Progenitor cell of endocrine pancreas (in vitro differentiated cells): ENCODE data around the gene TBC1D22B. TPM values are rescaled to one million over a fixed set of nuclear protein-coding genes. Genes with fewer than 3 reads are reported as not detected.

Source experiments
- DNase-seq: peaks from one replicate; pipeline ENCODE4 v3.0.0; 2021; ENCODE audit warnings: low spot score; ENCODE audit not compliant: unreplicated experiment
- H3K27ac Mint-ChIP-seq: 2 replicates; pipeline ENCODE4 v1.8.0; 2021; ENCODE audit warnings: mild to moderate bottlenecking, moderate library complexity, mixed read lengths
- H3K27me3 Mint-ChIP-seq: 2 replicates; pipeline ENCODE4 v1.8.0; 2021; ENCODE audit warnings: mixed read lengths
- H3K36me3 Mint-ChIP-seq: 2 replicates; pipeline ENCODE4 v1.8.0; 2022; ENCODE audit warnings: mixed read lengths; ENCODE audit not compliant: insufficient read depth
- H3K4me1 Mint-ChIP-seq: 2 replicates; pipeline ENCODE4 v1.8.0; 2021; ENCODE audit warnings: low read depth, mixed read lengths
- H3K4me3 Mint-ChIP-seq: 2 replicates; pipeline ENCODE4 v1.8.0; 2021; ENCODE audit warnings: low read depth, mild to moderate bottlenecking, moderate library complexity, mixed read lengths
- H3K9me3 Mint-ChIP-seq: 2 replicates; pipeline ENCODE4 v1.8.0; 2021; ENCODE audit warnings: low read depth, mixed read lengths
- total RNA-seq: library from RNA; stranded (reverse); gene quantifications from 2 replicates; pipeline ENCODE4 v1.2.1, GENCODE V29; 2021
- TF ChIP-seq, protein P1 (sequence below): fragments of 200-600 bp; sonication (generic); IDR thresholded peaks from one replicate; pipeline ENCODE4 v1.5.0; 2021; ENCODE audit warnings: antibody characterized with exemption, mild to moderate bottlenecking; ENCODE audit not compliant: unreplicated experiment

TBC1D22B gene
- total RNA-seq, 1 donor from 2014 or later: 17.1 TPM

- H3K36me3 Mint-ChIP-seq: no peaks in the 10 kb centered on the region
- H3K27ac Mint-ChIP-seq: no peak overlapping the region
- H3K9me3 Mint-ChIP-seq: no peaks in the 10 kb centered on the region
These were observed 24.0 kb upstream of the TBC1D22B start for GRCh38 chr6:37233541-37233940.

GRCh38 chr6:37236921-37237320 is 20.7 kb upstream of the TBC1D22B start:
- Mint-ChIP-seq H3K4me3 (no peak overlapping the region), H3K36me3 (no peaks in the 10 kb centered on the region), H3K27ac (no peak overlapping the region), H3K27me3 (no peaks in the 10 kb centered on the region), H3K9me3 (no peaks in the 10 kb centered on the region), H3K4me1 (peaks cover 6% of the 10 kb centered on the region)
- TF ChIP-seq, protein P1, sequence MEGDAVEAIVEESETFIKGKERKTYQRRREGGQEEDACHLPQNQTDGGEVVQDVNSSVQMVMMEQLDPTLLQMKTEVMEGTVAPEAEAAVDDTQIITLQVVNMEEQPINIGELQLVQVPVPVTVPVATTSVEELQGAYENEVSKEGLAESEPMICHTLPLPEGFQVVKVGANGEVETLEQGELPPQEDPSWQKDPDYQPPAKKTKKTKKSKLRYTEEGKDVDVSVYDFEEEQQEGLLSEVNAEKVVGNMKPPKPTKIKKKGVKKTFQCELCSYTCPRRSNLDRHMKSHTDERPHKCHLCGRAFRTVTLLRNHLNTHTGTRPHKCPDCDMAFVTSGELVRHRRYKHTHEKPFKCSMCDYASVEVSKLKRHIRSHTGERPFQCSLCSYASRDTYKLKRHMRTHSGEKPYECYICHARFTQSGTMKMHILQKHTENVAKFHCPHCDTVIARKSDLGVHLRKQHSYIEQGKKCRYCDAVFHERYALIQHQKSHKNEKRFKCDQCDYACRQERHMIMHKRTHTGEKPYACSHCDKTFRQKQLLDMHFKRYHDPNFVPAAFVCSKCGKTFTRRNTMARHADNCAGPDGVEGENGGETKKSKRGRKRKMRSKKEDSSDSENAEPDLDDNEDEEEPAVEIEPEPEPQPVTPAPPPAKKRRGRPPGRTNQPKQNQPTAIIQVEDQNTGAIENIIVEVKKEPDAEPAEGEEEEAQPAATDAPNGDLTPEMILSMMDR: no peak
- no peak for DNase-seq

More at GRCh38 chr6:37233541-37233940, 24.0 kb upstream of the TBC1D22B start:
- Mint-ChIP-seq H3K27me3 (no peaks in the 10 kb centered on the region), H3K4me1 (peaks cover 8% of the 10 kb centered on the region), H3K4me3 (no peak overlapping the region)
- DNase-seq: no peak
- TF ChIP-seq, protein P1: no peak

DNA sequence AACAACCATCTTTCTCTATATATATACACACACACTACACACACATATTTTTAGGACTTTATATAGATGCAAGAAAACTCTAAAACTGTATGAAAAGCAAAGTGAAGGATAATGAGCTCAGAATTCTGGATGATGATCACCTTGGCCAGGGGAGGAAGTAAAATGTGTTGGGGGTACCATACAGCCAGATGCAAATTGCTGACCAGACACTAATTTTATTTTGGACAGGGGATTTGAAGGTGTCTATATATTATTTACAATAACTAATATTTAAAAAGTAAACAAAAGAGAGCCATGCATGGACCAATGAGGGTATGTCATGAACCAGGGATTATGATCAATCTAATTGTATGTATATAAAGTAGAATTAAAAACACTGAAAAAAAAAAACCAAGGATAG is 19.8 kb upstream of the TBC1D22B start:
- Mint-ChIP-seq H3K4me3 (no peak overlapping the region), H3K9me3 (no peaks in the 10 kb centered on the region), H3K4me1 (peaks cover 2% of the 10 kb centered on the region), H3K36me3 (no peaks in the 10 kb centered on the region), H3K27ac (no peak overlapping the region), H3K27me3 (no peaks in the 10 kb centered on the region)
- no peak for DNase-seq
- TF ChIP-seq, protein P1: no peak

GRCh38 chr6:37238381-37238780 is 19.2 kb upstream of the TBC1D22B start:
- H3K27me3 Mint-ChIP-seq: no peaks in the 10 kb centered on the region
- H3K4me3 Mint-ChIP-seq: no peak overlapping the region
- H3K36me3 Mint-ChIP-seq: no peaks in the 10 kb centered on the region
- H3K9me3 Mint-ChIP-seq: no peaks in the 10 kb centered on the region
- no peaks in the 10 kb centered on the region for H3K4me1 Mint-ChIP-seq
- TF ChIP-seq, protein P1: no peak
- no peak overlapping the region for H3K27ac Mint-ChIP-seq
- no peak for DNase-seq

DNA sequence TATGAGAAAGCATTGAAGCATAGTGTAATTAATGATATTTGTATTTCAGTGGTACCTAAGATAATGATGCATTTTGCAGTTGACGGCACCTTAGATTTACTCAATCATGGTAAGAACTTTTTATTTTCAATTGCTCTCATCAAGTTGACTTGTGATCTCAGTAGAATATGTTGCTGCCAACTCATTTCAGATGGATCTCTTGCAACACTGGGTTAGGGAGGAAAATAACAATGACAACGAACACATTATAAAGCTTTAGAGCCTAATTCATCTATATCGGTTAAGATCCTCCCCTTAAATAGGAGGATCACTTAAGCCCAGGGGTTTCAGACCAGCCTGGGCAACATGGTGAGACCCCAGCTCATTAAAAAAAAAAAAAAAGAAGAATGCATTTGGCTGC is 18.0 kb upstream of the TBC1D22B start:
- no peak for DNase-seq
- no peaks in the 10 kb centered on the region for H3K36me3 Mint-ChIP-seq
- no peaks in the 10 kb centered on the region for H3K27me3 Mint-ChIP-seq
- no peak overlapping the region for H3K27ac Mint-ChIP-seq
- H3K4me3 Mint-ChIP-seq: no peak overlapping the region
- H3K9me3 Mint-ChIP-seq: no peaks in the 10 kb centered on the region
- no peaks in the 10 kb centered on the region for H3K4me1 Mint-ChIP-seq
- TF ChIP-seq, protein P1: no peak
